B cell (primary cell): Measurements from ENCODE around the gene DLX1. TPM values are rescaled to one million over a fixed set of nuclear protein-coding genes. Genes with fewer than 3 reads are reported as not detected.

Experiments
- ATAC-seq: fragments of 200-7000 bp; cut with Tn5 transposase; one replicate; pipeline ENCODE4 v1.10.0; 2021; ENCODE audit warnings: low read depth, mild to moderate bottlenecking, moderate number of reproducible peaks, moderate library complexity
- CTCF ChIA-PET: fragments of 350-600 bp; sonication (Branson Sonifier 250); formaldehyde crosslinking; loops from one replicate; lab custom pipeline; 2021; ENCODE audit warnings: antibody characterized with exemption, inconsistent platforms; lab: Charles Lee
- POLR2A ChIA-PET: fragments of 350-600 bp; sonication (Branson Sonifier 250); formaldehyde crosslinking; loops from one replicate; lab custom pipeline; 2021; ENCODE audit warnings: antibody characterized with exemption; lab: Charles Lee
- DNase-seq: peaks from one replicate; pipeline ENCODE4 v3.0.0; 2013
- H2AFZ ChIP-seq: 2 replicates; pipeline ENCODE4 v1.6.1; 2012; ENCODE audit warnings: mild to moderate bottlenecking, low read depth, low read length; ENCODE audit not compliant: insufficient read depth, poor library complexity, severe bottlenecking
- H3K27ac ChIP-seq, 2 donors: 1 replicate in 1 of 2; 2 replicates in 1 of 2; pipeline ENCODE4 v1.5.1; 2012 to 2013; ENCODE audit warnings: low read length in 2 of 2, mild to moderate bottlenecking in 2 of 2, moderate library complexity in 1 of 2
- H3K27me3 ChIP-seq, 4 experiments: fragments of 200-600 bp in 1 of 4; sonication (generic) in 1 of 4; replicated peaks in 1 of 4; 1 replicate in 2 of 4; 2 replicates in 2 of 4; pipeline versions ENCODE4 v1.6.1 to v1.7.0; 2013 to 2016; ENCODE audit warnings: low read length in 3 of 4, mild to moderate bottlenecking in 2 of 4, mixed read lengths in 1 of 4, moderate library complexity in 1 of 4; ENCODE audit not compliant: insufficient read depth in 4 of 4, control insufficient read depth in 3 of 4; ENCODE audit errors: control extremely low read depth in 1 of 4
- H3K36me3 ChIP-seq, 2 experiments: replicated peaks in 1 of 2; 1 replicate in 1 of 2; 2 replicates in 1 of 2; pipeline versions ENCODE4 v1.6.1 to v1.7.1; 2013; ENCODE audit warnings: low read length in 1 of 2; ENCODE audit not compliant: insufficient read depth in 2 of 2, control insufficient read depth in 1 of 2; ENCODE audit errors: control extremely low read depth in 1 of 2, extremely low read depth in 1 of 2
- H3K4me1 ChIP-seq, 2 donors: fragments of 200-600 bp in 1 of 2; sonication (generic) in 1 of 2; 1 replicate in 1 of 2; 2 replicates in 1 of 2; pipeline versions ENCODE4 v1.5.1 to v1.6.1; 2013 to 2017; ENCODE audit warnings: low read length in 2 of 2; ENCODE audit not compliant: control insufficient read depth in 2 of 2, insufficient read depth in 2 of 2
- H3K4me2 ChIP-seq: replicated peaks from 2 replicates; pipeline ENCODE3; 2012; ENCODE audit warnings: mild to moderate bottlenecking, low read depth, low read length; ENCODE audit not compliant: poor library complexity, severe bottlenecking
- H3K4me3 ChIP-seq, 5 experiments: fragments of 200-600 bp in 1 of 5; sonication (generic) in 1 of 5; 1 replicate in 3 of 5; 2 replicates in 2 of 5; pipeline versions ENCODE4 v1.5.1 to v1.7.0; 2011 to 2016; ENCODE audit warnings: low read length in 4 of 5, mild to moderate bottlenecking in 4 of 5, low read depth in 2 of 5, control low read depth in 1 of 5, moderate library complexity in 1 of 5; ENCODE audit not compliant: insufficient read depth in 1 of 5; ENCODE audit errors: control extremely low read depth in 1 of 5, extremely low read depth in 1 of 5
- H3K79me2 ChIP-seq: fragments of 200-600 bp; sonication (generic); one replicate; pipeline ENCODE4 v1.6.0; 2016; ENCODE audit warnings: low read length; ENCODE audit not compliant: control insufficient read depth, insufficient read depth
- H3K9ac ChIP-seq: fragments of 200-600 bp; sonication (generic); 2 replicates; pipeline ENCODE4 v1.6.1; 2017; ENCODE audit warnings: mild to moderate bottlenecking, low read length, moderate library complexity
- H3K9me3 ChIP-seq, 3 donors: one replicate each; pipeline versions ENCODE4 v1.6.1 to v1.7.1; 2013; ENCODE audit warnings: low read length in 2 of 3; ENCODE audit not compliant: control insufficient read depth in 2 of 3, insufficient read depth in 1 of 3; ENCODE audit errors: control extremely low read depth in 1 of 3
- H4K20me1 ChIP-seq: 2 replicates; pipeline ENCODE4 v1.6.0; 2012; ENCODE audit warnings: mild to moderate bottlenecking, low read length; ENCODE audit not compliant: insufficient read depth, control insufficient read depth, poor library complexity, severe bottlenecking
- H3K27ac Mint-ChIP-seq: one replicate; pipeline ENCODE4 v1.8.0; 2021; ENCODE audit warnings: mixed read lengths
- H3K27me3 Mint-ChIP-seq: one replicate; pipeline ENCODE4 v1.8.0; 2021; ENCODE audit warnings: mixed read lengths
- H3K4me1 Mint-ChIP-seq: one replicate; pipeline ENCODE4 v1.8.0; 2021; ENCODE audit warnings: mixed read lengths
- H3K4me3 Mint-ChIP-seq: one replicate; pipeline ENCODE4 v1.8.0; 2021; ENCODE audit warnings: mixed read lengths
- H3K9me3 Mint-ChIP-seq: one replicate; pipeline ENCODE4 v1.8.0; 2022; ENCODE audit warnings: mixed read lengths; ENCODE audit not compliant: insufficient read depth
- EZH2 ChIP-seq: IDR thresholded peaks from 2 replicates; pipeline ENCODE4 v1.6.1; 2012; ENCODE audit warnings: borderline replicate concordance, low read depth, mild to moderate bottlenecking, moderate library complexity, low read length; ENCODE audit not compliant: insufficient read depth, poor library complexity, severe bottlenecking
- WGBS: methylation state at CpG from one replicate; pipeline ENCODE4 v1.1.5; 2013; ENCODE audit warnings: missing lambda C conversion rate; ENCODE audit not compliant: insufficient coverage; 5-methylcytosine and 5-hydroxymethylcytosine counted together
- intact Hi-C: fragments of 100-400 bp; cut with micrococcal nuclease; formaldehyde crosslinking; loops from one replicate; pipeline ENCODE4 v1.10.0; 2022
- polyA plus RNA-seq: library from polyadenylated mRNA; depleted of rRNA; stranded (reverse); fragments of >200 nt; gene quantifications from 2 replicates; pipeline ENCODE4 v1.2.3, GENCODE V29; 2012
- total RNA-seq, 2 donors: library from RNA; stranded (reverse); fragments of 120-200 nt in 1 of 2; gene quantifications; 1 replicate in 1 of 2; 2 replicates in 1 of 2; pipeline versions ENCODE4 v1.2.3 to v1.2.4, GENCODE V29; 2013 to 2022
- TF ChIP-seq, protein P1 (sequence below): fragments of 200-600 bp; IDR thresholded peaks from one replicate; pipeline ENCODE4 v1.8.0; 2022; ENCODE audit warnings: antibody characterized with exemption, mild to moderate bottlenecking

The DLX1 gene
- total and polyA plus RNA-seq, 2 donors (not counting 1 experiment from before 2014, with no cell fraction given) = not detected

DNA sequence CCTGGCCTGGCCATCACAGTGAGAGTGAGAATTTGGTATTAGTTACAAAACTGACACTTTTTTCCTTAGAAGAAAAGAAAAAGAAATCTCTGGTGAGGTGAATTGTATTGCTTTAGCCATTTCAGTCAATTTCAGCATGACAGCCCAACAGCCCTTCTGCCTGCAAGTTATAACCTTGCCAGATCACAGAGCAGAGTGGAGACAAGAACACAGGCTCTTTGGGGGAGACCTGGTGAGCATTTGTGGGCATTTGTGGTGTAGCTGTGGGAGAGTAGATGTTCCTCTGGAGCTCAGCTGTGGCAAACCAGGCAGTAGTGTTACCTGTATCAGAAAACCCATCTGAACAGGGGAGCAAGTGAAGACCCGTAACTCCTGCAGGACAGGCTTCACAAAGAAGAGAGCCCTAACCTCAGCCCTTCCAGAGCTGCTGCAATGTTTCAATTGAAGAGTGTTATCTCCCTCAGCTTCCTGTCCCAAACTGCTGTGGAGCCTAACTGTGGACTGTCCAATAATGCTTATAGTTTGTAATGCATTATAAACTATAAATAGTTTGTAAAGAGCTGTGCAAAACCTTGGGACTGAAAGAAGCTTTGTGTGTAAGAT lies 22.8 kb upstream of the DLX1 start:
- Histone ChIP-seq H2AFZ (no peak overlapping the region), H3K27ac (no peak overlapping the region), H3K36me3 (peaks cover 0 to 5% of the 10 kb centered on the region in 2 experiments), H3K4me1 (no peaks in the 10 kb centered on the region), H4K20me1 (no peaks in the 10 kb centered on the region), H3K9ac (no peak overlapping the region), H3K9me3 (no peaks in the 10 kb centered on the region), H3K4me3 (no peak overlapping the region), H3K27me3 (no peaks in the 10 kb centered on the region), H3K79me2 (no peaks in the 10 kb centered on the region), H3K4me2 (no peak overlapping the region)
- Mint-ChIP-seq H3K4me3 (no peak overlapping the region), H3K9me3 (no peaks in the 10 kb centered on the region), H3K4me1 (no peaks in the 10 kb centered on the region), H3K27ac (no peak overlapping the region), H3K27me3 (no peaks in the 10 kb centered on the region)
- WGBS = no CpG with 5 or more reads among the region's 1 CpG
- ChIA-PET CTCF (no interaction called here), POLR2A (no interaction called here)
- ATAC-seq (no peak), DNase-seq (no peak)
- intact Hi-C loops = no loop called here
- no peak for TF ChIP-seq EZH2
- TF ChIP-seq, protein P1, sequence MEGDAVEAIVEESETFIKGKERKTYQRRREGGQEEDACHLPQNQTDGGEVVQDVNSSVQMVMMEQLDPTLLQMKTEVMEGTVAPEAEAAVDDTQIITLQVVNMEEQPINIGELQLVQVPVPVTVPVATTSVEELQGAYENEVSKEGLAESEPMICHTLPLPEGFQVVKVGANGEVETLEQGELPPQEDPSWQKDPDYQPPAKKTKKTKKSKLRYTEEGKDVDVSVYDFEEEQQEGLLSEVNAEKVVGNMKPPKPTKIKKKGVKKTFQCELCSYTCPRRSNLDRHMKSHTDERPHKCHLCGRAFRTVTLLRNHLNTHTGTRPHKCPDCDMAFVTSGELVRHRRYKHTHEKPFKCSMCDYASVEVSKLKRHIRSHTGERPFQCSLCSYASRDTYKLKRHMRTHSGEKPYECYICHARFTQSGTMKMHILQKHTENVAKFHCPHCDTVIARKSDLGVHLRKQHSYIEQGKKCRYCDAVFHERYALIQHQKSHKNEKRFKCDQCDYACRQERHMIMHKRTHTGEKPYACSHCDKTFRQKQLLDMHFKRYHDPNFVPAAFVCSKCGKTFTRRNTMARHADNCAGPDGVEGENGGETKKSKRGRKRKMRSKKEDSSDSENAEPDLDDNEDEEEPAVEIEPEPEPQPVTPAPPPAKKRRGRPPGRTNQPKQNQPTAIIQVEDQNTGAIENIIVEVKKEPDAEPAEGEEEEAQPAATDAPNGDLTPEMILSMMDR = no peak

DNA sequence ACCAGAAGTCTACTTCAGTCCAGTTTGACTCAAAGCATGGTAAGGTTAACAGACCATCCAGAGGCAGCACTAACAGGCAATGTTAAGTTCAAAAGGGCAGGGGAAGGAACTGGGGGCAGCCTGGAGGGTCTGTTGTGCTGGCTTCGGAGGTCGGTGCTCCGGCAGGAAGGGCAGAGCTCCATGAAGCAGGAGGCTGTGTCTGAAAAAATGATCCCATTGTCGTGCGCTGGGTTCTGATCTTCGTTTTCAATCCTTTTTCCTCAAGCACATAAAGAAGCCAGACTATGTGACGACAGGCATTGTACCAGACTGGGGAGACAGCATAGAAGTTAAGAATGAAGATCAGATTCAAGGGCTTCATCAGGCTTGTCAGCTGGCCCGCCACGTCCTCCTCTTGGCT lies 21.9 kb upstream of the DLX1 start:
- Histone ChIP-seq H3K4me3 (no peak overlapping the region), H4K20me1 (no peaks in the 10 kb centered on the region), H3K9ac (no peak overlapping the region), H3K27me3 (no peaks in the 10 kb centered on the region), H3K4me1 (no peaks in the 10 kb centered on the region), H3K36me3 (peaks cover 0 to 5% of the 10 kb centered on the region in 2 experiments), H2AFZ (no peak overlapping the region), H3K9me3 (no peaks in the 10 kb centered on the region), H3K4me2 (no peak overlapping the region), H3K79me2 (no peaks in the 10 kb centered on the region), H3K27ac (no peak overlapping the region)
- intact Hi-C loops = no loop called here
- ChIA-PET POLR2A (no interaction called here), CTCF (no interaction called here)
- ATAC-seq (no peak), DNase-seq (no peak)
- Mint-ChIP-seq H3K27me3 (no peaks in the 10 kb centered on the region), H3K9me3 (no peaks in the 10 kb centered on the region), H3K4me3 (no peak overlapping the region), H3K27ac (no peak overlapping the region), H3K4me1 (no peaks in the 10 kb centered on the region)
- 100% methylated on average over 7 of the region's 9 CpGs for WGBS
- no peak for TF ChIP-seq EZH2
